HG03159 (cell line): ENCODE results near the gene MFSD2A.
"Not testable (repeated sequence)": the region's sequence is repeated elsewhere in the genome, so short reads cannot be mapped to it uniquely, and the experiment has no call there.

Experiments
- ATAC-seq: cut with Tn5 transposase; IDR thresholded peaks from one replicate; pipeline ENCODE4 v1.9.1; 2021; ENCODE audit warnings: mild to moderate bottlenecking, moderate library complexity; ENCODE audit not compliant: unreplicated experiment

The MFSD2A gene

GRCh38 chr1:39940253-39940652 lies 14.7 kb upstream of the MFSD2A start:
- ATAC-seq: no peak

GRCh38 chr1:39940980-39941871 lies 13.7 kb upstream of the MFSD2A start:
- ATAC-seq: no peak

GRCh38 chr1:39943471-39944290 lies 11.3 kb upstream of the MFSD2A start:
- ATAC-seq: no peak

- ATAC-seq: no peak
Observed at GRCh38 chr1:39944410-39945112, 10.4 kb upstream of the MFSD2A start.

GRCh38 chr1:39946216-39946615 lies 8.7 kb upstream of the MFSD2A start:
- ATAC-seq: no peak

- no peak for ATAC-seq
Observed at GRCh38 chr1:39947260-39947659, 7.7 kb upstream of the MFSD2A start.

GRCh38 chr1:39949891-39950290 lies 5.1 kb upstream of the MFSD2A start:
- ATAC-seq: no peak

- no peak for ATAC-seq
Observed at GRCh38 chr1:39951926-39952325, 3.0 kb upstream of the MFSD2A start.

GRCh38 chr1:39952359-39953110 lies 2.4 kb upstream of the MFSD2A start:
- ATAC-seq: no peak

- no peak for ATAC-seq
Observed at GRCh38 chr1:39954324-39954869, 548 bp upstream of the MFSD2A start.

GRCh38 chr1:39955547-39956539 lies 898 bp downstream of the MFSD2A start:
- ATAC-seq: peak; percentile 35

GRCh38 chr1:39957299-39958015 lies 2.5 kb downstream of the MFSD2A start:
- ATAC-seq: no peak

- no peak for ATAC-seq
Observed at GRCh38 chr1:39958403-39959200, 3.7 kb downstream of the MFSD2A start.

- no peak for ATAC-seq
Observed at GRCh38 chr1:39959651-39960333, 4.8 kb downstream of the MFSD2A start.

GRCh38 chr1:39960431-39960958 lies 5.5 kb downstream of the MFSD2A start:
- no peak for ATAC-seq

GRCh38 chr1:39962450-39962825 lies 7.5 kb downstream of the MFSD2A start:
- ATAC-seq: no peak

GRCh38 chr1:39962964-39963363 lies 8.0 kb downstream of the MFSD2A start:
- not testable (repeated sequence) for ATAC-seq
